Heart left ventricle (tissue), 13 donors: ENCODE results near the gene LPCAT1.

ENCODE experiments used
- POLR2A ChIP-seq, 2 donors: fragments of 450-650 bp; IDR thresholded peaks; one replicate each; pipeline ENCODE4 v1.6.1; 2017; ENCODE audit warnings: antibody characterized with exemption in 2 of 2, mild to moderate bottlenecking in 2 of 2, moderate library complexity in 2 of 2
- TF ChIP-seq, protein P1 (sequence below), 12 donors: fragments of 200-600 bp; sonication (generic) in 4 of 12; IDR thresholded peaks; one replicate each; pipeline versions ENCODE4 v1.5.0 to v1.8.0; 2018 to 2022; ENCODE audit warnings: antibody characterized with exemption in 12 of 12, mild to moderate bottlenecking in 5 of 12
- donor health status: ischemic (EF 13 %, LVEDD 7.1; RV severe dilation, severe dysfunction).
- donor health status: DM: no; HTN: yes; CAD: no.
- donor health status: DM: no; HTN: no; CAD: no.
- donor health status: ischemic (EF 25% LVEDD 6.9; RV normal size, moderate dysfunction).
- donor health status: ischemic (EF 25% LVEDD 5.7; RV mildly dilated, moderate dysfunction).
- donor health status: ischemic (EF 35%, LVEDD 5.7; RV mildly dilated, moderate dysfunction).
- donor health status: nonischemic (EF 11% LVEDD 7.7; RV severe dilation, severe dysfunction).
- donor health status: DM: yes; HTN: yes; CAD: no.
- donor health status: PGD.
- donor health status: ischemic (EF 29% LVEDD 5.4; RV normal size, mild dysfunction).
- donor health status: nonischemic (EF 23%, LVEDD 6.1; RV moderate dilation, normal function).

DNA sequence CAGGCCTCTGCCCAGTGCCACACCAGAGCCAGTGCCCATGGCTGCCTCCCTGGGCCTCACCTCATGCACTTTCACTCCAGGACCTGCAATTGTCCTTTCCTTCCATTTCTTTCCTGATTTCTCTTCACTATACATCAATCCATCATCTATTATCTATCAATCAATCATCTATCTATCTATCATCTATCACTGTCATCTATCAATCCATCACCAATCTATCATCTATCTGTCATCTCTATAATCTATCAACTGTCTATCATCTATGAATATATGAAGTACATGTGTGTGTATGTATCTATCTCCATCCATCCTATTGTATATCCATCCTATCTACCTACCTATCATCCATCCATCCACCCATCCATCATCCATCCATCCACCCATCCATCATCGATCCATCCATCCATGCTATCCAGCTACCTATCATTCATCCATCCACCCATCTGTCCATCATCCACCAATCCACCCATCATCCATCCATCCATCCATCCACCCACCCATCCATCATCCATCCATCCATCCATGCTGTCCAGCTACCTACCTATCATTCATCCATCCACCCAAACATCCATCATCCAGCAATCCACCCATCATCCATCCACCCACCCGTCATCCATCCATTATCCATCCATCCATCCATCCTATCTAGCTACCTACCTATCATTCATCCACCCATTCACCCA lies 105.4 kb downstream of the LPCAT1 start:
- TF ChIP-seq POLR2A (IDR thresholded peaks at IDR 0.05): no peak
- TF ChIP-seq, protein P1, sequence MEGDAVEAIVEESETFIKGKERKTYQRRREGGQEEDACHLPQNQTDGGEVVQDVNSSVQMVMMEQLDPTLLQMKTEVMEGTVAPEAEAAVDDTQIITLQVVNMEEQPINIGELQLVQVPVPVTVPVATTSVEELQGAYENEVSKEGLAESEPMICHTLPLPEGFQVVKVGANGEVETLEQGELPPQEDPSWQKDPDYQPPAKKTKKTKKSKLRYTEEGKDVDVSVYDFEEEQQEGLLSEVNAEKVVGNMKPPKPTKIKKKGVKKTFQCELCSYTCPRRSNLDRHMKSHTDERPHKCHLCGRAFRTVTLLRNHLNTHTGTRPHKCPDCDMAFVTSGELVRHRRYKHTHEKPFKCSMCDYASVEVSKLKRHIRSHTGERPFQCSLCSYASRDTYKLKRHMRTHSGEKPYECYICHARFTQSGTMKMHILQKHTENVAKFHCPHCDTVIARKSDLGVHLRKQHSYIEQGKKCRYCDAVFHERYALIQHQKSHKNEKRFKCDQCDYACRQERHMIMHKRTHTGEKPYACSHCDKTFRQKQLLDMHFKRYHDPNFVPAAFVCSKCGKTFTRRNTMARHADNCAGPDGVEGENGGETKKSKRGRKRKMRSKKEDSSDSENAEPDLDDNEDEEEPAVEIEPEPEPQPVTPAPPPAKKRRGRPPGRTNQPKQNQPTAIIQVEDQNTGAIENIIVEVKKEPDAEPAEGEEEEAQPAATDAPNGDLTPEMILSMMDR (IDR thresholded peaks at IDR 0.05): no peak
